CD4-positive, alpha-beta T cell treated with Interleukin-4 for 1 hour (primary cell): ENCODE measurements around the gene ARHGEF37.
"Not testable (repeated sequence)": the region's sequence is repeated elsewhere in the genome, so short reads cannot be mapped to it uniquely, and the experiment has no call there.

Source experiments
- DNase-seq, 2 donors: peaks; one replicate each; pipeline ENCODE4 v3.0.0-alpha.2; 2020 to 2022

Gene ARHGEF37, protein sequence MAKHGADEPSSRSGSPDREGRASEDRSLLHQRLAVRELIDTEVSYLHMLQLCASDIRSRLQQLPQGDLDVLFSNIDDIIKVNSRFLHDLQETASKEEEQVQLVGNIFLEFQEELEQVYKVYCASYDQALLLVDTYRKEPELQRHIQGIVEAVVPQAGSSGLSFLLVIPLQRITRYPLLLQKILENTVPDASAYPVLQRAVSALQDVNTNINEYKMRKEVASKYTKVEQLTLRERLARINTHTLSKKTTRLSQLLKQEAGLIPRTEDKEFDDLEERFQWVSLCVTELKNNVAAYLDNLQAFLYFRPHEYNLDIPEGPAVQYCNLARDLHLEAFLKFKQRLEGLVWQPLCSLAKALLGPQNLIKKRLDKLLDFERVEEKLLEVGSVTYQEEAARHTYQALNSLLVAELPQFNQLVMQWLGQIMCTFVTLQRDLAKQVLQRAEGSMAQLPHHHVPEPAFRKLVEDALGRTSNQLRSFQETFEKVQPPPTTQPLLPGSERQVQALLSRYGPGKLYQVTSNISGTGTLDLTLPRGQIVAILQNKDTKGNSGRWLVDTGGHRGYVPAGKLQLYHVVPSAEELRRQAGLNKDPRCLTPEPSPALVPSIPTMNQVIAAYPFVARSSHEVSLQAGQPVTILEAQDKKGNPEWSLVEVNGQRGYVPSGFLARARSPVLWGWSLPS

GRCh38 chr5:149581192-149581861 lies at the start of gene ARHGEF37:
TSS of gene ARHGEF37 (plus strand) at chr5:149581498. CDS start at chr5:149597770, 16,272 bp downstream.
- DNase-seq, result peak; percentile 24 to 30

- DNase-seq, result no peak
These were observed 48.9 kb upstream of the ARHGEF37 start for GRCh38 chr5:149532413-149532812.

DNA sequence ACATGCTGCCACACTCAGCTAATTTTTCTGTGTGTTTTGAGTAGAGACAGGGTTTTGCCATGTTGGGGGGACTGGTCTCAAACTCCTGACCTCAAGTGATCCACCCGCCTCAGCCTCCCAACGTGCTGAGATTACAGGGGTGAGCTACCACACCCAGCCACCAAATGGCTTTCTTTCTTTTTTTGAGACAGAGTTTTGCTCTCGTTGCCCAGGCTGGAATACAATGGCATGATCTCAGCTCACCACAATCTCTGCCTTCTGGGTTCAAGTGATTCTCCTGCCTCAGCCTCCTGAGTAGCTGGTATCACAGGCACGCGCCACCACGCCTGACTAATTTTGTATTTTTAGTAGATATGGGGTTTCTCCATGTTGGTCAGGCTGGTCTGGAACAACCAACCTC lies 45.5 kb upstream of the ARHGEF37 start:
- not testable (repeated sequence) for DNase-seq

DNA sequence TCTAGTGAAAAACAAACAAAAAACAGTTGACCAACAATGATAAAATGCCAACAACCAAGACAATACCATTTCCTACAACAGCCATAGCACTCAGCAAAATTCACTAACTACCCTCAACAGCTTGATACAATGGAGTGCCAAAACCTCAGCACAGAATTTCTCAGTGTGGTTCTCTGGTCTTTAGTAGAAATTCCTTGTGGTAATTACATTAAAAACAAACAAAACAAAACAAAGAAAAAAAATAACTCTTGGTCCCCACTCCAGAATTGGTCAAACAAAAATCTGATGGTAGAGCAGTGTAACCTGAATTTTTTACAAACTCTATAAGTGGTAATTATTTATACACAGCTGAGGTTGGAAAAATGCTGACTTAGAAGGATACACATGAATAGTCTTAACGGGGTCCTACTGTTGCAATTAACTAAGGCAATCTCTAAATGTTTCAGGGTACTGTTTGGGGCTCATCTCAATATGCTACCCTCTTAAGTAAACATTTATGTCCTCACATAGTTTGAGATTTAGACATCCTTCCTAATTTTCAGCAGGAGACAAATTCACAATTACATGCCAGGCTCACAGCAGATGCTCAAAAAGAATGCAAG lies 43.8 kb upstream of the ARHGEF37 start:
- no peak for DNase-seq

DNA sequence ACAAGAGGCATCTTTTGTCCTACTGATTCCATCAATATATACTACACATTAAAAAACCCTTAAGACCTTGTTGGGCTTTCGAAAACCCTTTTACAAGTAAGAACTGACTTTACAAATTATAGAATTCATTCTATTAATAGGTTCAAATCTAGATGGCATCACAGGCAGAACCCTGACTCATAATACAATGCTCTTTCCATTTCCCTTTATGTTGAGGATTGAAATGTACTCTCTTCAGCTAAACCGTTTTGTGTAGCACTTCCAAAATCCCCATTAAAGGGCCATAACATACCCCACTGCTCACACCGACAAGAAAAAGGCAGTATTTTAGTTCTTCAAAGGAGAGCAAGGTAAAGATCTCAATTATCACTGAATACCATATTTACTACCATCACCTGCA lies 41.2 kb upstream of the ARHGEF37 start:
- DNase-seq, result no peak

- no peak for DNase-seq
These were observed 39.4 kb upstream of the ARHGEF37 start for GRCh38 chr5:149541893-149542292.

- DNase-seq, result no peak
These were observed 37.8 kb upstream of the ARHGEF37 start for GRCh38 chr5:149543361-149544027.

- no peak for DNase-seq
These were observed 37.3 kb upstream of the ARHGEF37 start for GRCh38 chr5:149544028-149544420.

DNA sequence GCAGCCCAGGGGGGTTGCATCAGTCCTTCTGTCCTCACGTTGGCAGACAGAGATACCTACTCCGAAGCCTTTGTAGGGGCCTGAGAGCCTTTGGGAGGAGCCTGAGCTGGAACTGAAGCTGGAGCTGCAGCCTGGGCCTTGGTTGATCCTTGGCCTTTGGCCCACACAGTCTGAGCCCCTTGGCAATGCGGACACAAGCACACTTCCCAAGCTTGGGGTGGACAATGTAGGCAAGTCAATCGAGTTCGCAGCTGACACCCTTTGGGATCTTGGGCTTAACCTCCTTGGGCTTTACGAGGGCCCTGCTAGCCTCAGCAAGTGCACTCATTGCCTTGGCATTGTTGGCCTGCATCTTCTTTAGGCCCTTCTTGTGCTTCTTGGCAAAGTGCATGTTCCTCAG lies 36.0 kb upstream of the ARHGEF37 start:
- DNase-seq, result no peak

- no peak for DNase-seq
These were observed 34.3 kb upstream of the ARHGEF37 start for GRCh38 chr5:149546974-149547373.

DNA sequence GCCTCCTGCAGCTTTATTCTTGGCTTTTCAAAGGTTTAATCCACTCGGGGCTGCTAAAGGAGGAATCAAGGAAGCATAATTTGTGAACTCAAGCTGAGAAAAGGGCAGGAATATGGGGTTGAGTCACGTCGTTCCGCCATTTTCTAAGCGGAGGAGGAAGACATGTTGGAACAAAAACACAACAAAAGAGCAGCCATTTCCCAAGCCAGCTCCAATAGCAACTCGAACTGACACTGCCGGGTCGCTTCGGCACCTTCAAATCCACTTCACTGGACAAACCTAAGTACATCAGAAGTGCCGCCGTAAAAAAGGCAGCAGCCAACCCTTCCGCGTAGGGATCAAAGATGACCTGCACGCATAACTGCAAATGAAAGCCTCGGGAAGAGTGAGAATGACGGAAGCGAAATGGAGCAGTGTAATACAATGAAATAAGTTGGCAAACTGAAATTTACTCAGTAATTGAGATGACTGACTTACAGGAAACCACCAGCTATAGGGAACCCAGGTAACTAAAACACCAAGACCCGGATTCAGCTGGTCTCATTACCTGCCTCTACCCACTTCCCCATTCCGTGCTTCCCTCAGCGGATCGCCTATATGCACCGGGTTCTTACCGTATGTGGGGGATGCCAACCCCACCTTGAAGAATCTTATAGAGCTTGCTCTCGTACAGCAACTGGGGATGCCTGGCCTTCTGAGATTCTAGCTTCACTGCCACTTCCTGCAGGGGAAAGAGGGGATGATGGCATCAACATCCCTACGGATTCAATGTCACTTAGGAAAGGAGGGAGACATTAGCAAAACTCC lies 31.6 kb upstream of the ARHGEF37 start:
- peak; percentile 48 to 54 for DNase-seq

DNA sequence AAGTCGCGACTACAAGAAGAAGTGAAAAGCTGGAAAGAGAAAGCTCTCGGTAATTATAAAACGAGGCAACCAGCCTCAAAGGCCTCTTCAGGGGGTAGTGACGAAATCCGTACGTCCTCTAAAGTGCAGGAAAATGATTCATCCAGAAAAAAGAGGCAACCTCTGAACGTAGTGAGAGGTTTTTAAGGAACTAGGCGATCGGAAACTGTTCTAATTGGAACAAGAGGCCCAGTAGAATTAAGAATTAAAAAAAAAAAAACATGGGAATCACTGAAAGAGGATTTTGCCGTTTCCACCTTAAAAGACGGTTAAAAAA lies 31.1 kb upstream of the ARHGEF37 start:
- DNase-seq, result peak; percentile 15 to 33

- DNase-seq, result peak in 1 of 2 donors; percentile 19
These were observed 30.6 kb upstream of the ARHGEF37 start for GRCh38 chr5:149550594-149551226.

DNA sequence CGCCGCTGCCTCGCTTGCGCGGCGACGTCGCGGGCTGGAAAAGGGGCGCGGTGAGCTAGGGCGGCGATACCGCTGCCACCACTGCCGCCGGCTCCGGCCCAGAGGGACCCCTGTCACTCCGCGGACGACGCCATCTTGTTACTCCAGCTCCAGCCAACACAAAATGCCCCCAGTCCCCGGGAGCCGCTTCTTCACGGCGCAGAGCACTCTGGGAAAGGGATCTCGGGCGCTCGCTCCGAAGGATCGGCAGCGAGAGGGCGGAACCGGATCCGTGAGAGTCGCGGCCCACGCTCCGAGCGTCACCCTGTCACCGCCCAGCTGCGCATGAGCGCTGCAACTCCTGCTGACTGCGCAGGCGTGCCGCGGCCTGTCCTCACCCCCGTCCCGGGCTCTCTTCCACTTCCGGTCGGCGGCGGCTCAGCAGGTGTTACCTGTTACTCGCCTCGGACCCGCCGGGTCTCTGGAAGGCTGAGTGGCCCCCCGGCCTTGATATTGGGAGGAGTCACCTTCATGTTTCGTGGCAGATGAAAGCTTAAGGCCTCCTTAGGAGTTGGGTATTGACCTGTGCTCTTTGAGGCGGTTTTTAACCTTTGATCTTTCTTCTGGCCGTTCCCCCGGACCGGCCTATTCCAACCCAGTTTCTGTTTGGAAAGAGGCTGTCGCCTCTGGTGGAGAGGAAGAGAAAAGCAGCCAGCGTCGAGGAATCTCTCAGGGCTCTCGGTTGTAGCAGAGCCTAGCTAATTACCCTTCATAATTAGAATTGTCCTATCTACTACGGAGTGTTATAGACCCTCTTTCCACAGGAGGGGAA lies 29.9 kb upstream of the ARHGEF37 start, which contains the start of gene CSNK1A1:
TSS of gene CSNK1A1 (minus strand) at position 213 of the 811 bp plus-strand sequence. CDS start 475 bp downstream, outside the sequence.
- DNase-seq, result peak; percentile 98

GRCh38 chr5:149552038-149552494 lies 29.2 kb upstream of the ARHGEF37 start:
- no peak for DNase-seq

- DNase-seq, result no peak
These were observed 28.6 kb upstream of the ARHGEF37 start for GRCh38 chr5:149552553-149553160.

GRCh38 chr5:149559706-149560105 lies 21.6 kb upstream of the ARHGEF37 start:
- no peak for DNase-seq

- DNase-seq, result no peak
These were observed 19.4 kb upstream of the ARHGEF37 start for GRCh38 chr5:149561848-149562247.

GRCh38 chr5:149563466-149563865 lies 17.8 kb upstream of the ARHGEF37 start:
- no peak for DNase-seq
